Neural progenitor cell (in vitro differentiated cells): Measurements from ENCODE around the gene SREBF2.

ENCODE experiments used
- EZH2phosphoT487 ChIP-seq: fragments of 200-600 bp; sonication (generic); IDR thresholded peaks from 2 replicates; pipeline ENCODE4 v1.6.1; 2017; ENCODE audit warnings: antibody characterized with exemption
- TF ChIP-seq, protein P1 (sequence below): fragments of 200-600 bp; sonication (generic); IDR thresholded peaks from 2 replicates; pipeline ENCODE4 v1.5.1; 2017; ENCODE audit warnings: antibody characterized with exemption, mild to moderate bottlenecking

DNA sequence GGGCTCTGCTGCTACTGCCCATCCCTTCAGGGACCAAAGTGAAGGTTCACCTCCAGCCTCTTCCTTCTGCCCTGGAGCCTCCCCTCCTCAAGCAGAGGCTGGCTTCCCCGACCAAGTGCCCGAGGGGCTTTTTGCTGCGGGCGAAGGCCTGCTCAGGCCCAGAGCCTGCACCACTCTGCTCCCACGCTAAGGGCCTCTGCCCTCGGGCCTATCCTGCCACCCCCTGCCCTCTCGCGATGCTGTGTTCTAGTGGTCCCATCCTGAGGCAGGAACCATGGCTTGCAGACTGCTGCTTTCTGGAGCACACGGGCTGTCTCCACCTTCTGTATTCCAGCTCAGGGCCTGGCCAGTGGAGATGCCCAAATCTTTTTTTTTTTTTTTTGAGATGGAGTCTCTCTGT lies 102.6 kb downstream of the SREBF2 start:
- TF ChIP-seq, protein P1, sequence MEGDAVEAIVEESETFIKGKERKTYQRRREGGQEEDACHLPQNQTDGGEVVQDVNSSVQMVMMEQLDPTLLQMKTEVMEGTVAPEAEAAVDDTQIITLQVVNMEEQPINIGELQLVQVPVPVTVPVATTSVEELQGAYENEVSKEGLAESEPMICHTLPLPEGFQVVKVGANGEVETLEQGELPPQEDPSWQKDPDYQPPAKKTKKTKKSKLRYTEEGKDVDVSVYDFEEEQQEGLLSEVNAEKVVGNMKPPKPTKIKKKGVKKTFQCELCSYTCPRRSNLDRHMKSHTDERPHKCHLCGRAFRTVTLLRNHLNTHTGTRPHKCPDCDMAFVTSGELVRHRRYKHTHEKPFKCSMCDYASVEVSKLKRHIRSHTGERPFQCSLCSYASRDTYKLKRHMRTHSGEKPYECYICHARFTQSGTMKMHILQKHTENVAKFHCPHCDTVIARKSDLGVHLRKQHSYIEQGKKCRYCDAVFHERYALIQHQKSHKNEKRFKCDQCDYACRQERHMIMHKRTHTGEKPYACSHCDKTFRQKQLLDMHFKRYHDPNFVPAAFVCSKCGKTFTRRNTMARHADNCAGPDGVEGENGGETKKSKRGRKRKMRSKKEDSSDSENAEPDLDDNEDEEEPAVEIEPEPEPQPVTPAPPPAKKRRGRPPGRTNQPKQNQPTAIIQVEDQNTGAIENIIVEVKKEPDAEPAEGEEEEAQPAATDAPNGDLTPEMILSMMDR = no peak
- no peak for TF ChIP-seq EZH2phosphoT487
